B cell (primary cell): ENCODE data around the gene KRTAP21-1. TPM values are rescaled to one million over a fixed set of nuclear protein-coding genes. Genes with fewer than 3 reads are reported as not detected.

Experiments used
- ATAC-seq: fragments of 200-7000 bp; cut with Tn5 transposase; one replicate; pipeline ENCODE4 v1.10.0; 2021; ENCODE audit warnings: low read depth, mild to moderate bottlenecking, moderate number of reproducible peaks, moderate library complexity
- CTCF ChIA-PET: fragments of 350-600 bp; sonication (Branson Sonifier 250); formaldehyde crosslinking; loops from one replicate; lab custom pipeline; 2021; ENCODE audit warnings: antibody characterized with exemption, inconsistent platforms; lab: Charles Lee
- POLR2A ChIA-PET: fragments of 350-600 bp; sonication (Branson Sonifier 250); formaldehyde crosslinking; loops from one replicate; lab custom pipeline; 2021; ENCODE audit warnings: antibody characterized with exemption; lab: Charles Lee
- DNase-seq: peaks from one replicate; pipeline ENCODE4 v3.0.0; 2013
- H2AFZ ChIP-seq: 2 replicates; pipeline ENCODE4 v1.6.1; 2012; ENCODE audit warnings: mild to moderate bottlenecking, low read depth, low read length; ENCODE audit not compliant: insufficient read depth, poor library complexity, severe bottlenecking
- H3K27ac ChIP-seq, 2 donors: 1 replicate in 1 of 2; 2 replicates in 1 of 2; pipeline ENCODE4 v1.5.1; 2012 to 2013; ENCODE audit warnings: low read length in 2 of 2, mild to moderate bottlenecking in 2 of 2, moderate library complexity in 1 of 2
- H3K27me3 ChIP-seq, 4 experiments: fragments of 200-600 bp in 1 of 4; sonication (generic) in 1 of 4; replicated peaks in 1 of 4; 1 replicate in 2 of 4; 2 replicates in 2 of 4; pipeline versions ENCODE4 v1.6.1 to v1.7.0; 2013 to 2016; ENCODE audit warnings: low read length in 3 of 4, mild to moderate bottlenecking in 2 of 4, mixed read lengths in 1 of 4, moderate library complexity in 1 of 4; ENCODE audit not compliant: insufficient read depth in 4 of 4, control insufficient read depth in 3 of 4; ENCODE audit errors: control extremely low read depth in 1 of 4
- H3K36me3 ChIP-seq, 2 experiments: replicated peaks in 1 of 2; 1 replicate in 1 of 2; 2 replicates in 1 of 2; pipeline versions ENCODE4 v1.6.1 to v1.7.1; 2013; ENCODE audit warnings: low read length in 1 of 2; ENCODE audit not compliant: insufficient read depth in 2 of 2, control insufficient read depth in 1 of 2; ENCODE audit errors: control extremely low read depth in 1 of 2, extremely low read depth in 1 of 2
- H3K4me1 ChIP-seq, 2 donors: fragments of 200-600 bp in 1 of 2; sonication (generic) in 1 of 2; 1 replicate in 1 of 2; 2 replicates in 1 of 2; pipeline versions ENCODE4 v1.5.1 to v1.6.1; 2013 to 2017; ENCODE audit warnings: low read length in 2 of 2; ENCODE audit not compliant: control insufficient read depth in 2 of 2, insufficient read depth in 2 of 2
- H3K4me2 ChIP-seq: replicated peaks from 2 replicates; pipeline ENCODE3; 2012; ENCODE audit warnings: mild to moderate bottlenecking, low read depth, low read length; ENCODE audit not compliant: poor library complexity, severe bottlenecking
- H3K4me3 ChIP-seq, 5 experiments: fragments of 200-600 bp in 1 of 5; sonication (generic) in 1 of 5; 1 replicate in 3 of 5; 2 replicates in 2 of 5; pipeline versions ENCODE4 v1.5.1 to v1.7.0; 2011 to 2016; ENCODE audit warnings: low read length in 4 of 5, mild to moderate bottlenecking in 4 of 5, low read depth in 2 of 5, control low read depth in 1 of 5, moderate library complexity in 1 of 5; ENCODE audit not compliant: insufficient read depth in 1 of 5; ENCODE audit errors: control extremely low read depth in 1 of 5, extremely low read depth in 1 of 5
- H3K79me2 ChIP-seq: fragments of 200-600 bp; sonication (generic); one replicate; pipeline ENCODE4 v1.6.0; 2016; ENCODE audit warnings: low read length; ENCODE audit not compliant: control insufficient read depth, insufficient read depth
- H3K9ac ChIP-seq: fragments of 200-600 bp; sonication (generic); 2 replicates; pipeline ENCODE4 v1.6.1; 2017; ENCODE audit warnings: mild to moderate bottlenecking, low read length, moderate library complexity
- H3K9me3 ChIP-seq, 3 donors: one replicate each; pipeline versions ENCODE4 v1.6.1 to v1.7.1; 2013; ENCODE audit warnings: low read length in 2 of 3; ENCODE audit not compliant: control insufficient read depth in 2 of 3, insufficient read depth in 1 of 3; ENCODE audit errors: control extremely low read depth in 1 of 3
- H4K20me1 ChIP-seq: 2 replicates; pipeline ENCODE4 v1.6.0; 2012; ENCODE audit warnings: mild to moderate bottlenecking, low read length; ENCODE audit not compliant: insufficient read depth, control insufficient read depth, poor library complexity, severe bottlenecking
- H3K27ac Mint-ChIP-seq: one replicate; pipeline ENCODE4 v1.8.0; 2021; ENCODE audit warnings: mixed read lengths
- H3K27me3 Mint-ChIP-seq: one replicate; pipeline ENCODE4 v1.8.0; 2021; ENCODE audit warnings: mixed read lengths
- H3K4me1 Mint-ChIP-seq: one replicate; pipeline ENCODE4 v1.8.0; 2021; ENCODE audit warnings: mixed read lengths
- H3K4me3 Mint-ChIP-seq: one replicate; pipeline ENCODE4 v1.8.0; 2021; ENCODE audit warnings: mixed read lengths
- H3K9me3 Mint-ChIP-seq: one replicate; pipeline ENCODE4 v1.8.0; 2022; ENCODE audit warnings: mixed read lengths; ENCODE audit not compliant: insufficient read depth
- EZH2 ChIP-seq: IDR thresholded peaks from 2 replicates; pipeline ENCODE4 v1.6.1; 2012; ENCODE audit warnings: borderline replicate concordance, low read depth, mild to moderate bottlenecking, moderate library complexity, low read length; ENCODE audit not compliant: insufficient read depth, poor library complexity, severe bottlenecking
- WGBS: methylation state at CpG from one replicate; pipeline ENCODE4 v1.1.5; 2013; ENCODE audit warnings: missing lambda C conversion rate; ENCODE audit not compliant: insufficient coverage; 5-methylcytosine and 5-hydroxymethylcytosine counted together
- intact Hi-C: fragments of 100-400 bp; cut with micrococcal nuclease; formaldehyde crosslinking; loops from one replicate; pipeline ENCODE4 v1.10.0; 2022
- polyA plus RNA-seq: library from polyadenylated mRNA; depleted of rRNA; stranded (reverse); fragments of >200 nt; gene quantifications from 2 replicates; pipeline ENCODE4 v1.2.3, GENCODE V29; 2012
- total RNA-seq, 2 donors: library from RNA; stranded (reverse); fragments of 120-200 nt in 1 of 2; gene quantifications; 1 replicate in 1 of 2; 2 replicates in 1 of 2; pipeline versions ENCODE4 v1.2.3 to v1.2.4, GENCODE V29; 2013 to 2022
- TF ChIP-seq, protein P1 (sequence below): fragments of 200-600 bp; IDR thresholded peaks from one replicate; pipeline ENCODE4 v1.8.0; 2022; ENCODE audit warnings: antibody characterized with exemption, mild to moderate bottlenecking

KRTAP21-1 gene
- total and polyA plus RNA-seq, 2 donors (not counting 1 experiment from before 2014, with no cell fraction given): not detected

DNA sequence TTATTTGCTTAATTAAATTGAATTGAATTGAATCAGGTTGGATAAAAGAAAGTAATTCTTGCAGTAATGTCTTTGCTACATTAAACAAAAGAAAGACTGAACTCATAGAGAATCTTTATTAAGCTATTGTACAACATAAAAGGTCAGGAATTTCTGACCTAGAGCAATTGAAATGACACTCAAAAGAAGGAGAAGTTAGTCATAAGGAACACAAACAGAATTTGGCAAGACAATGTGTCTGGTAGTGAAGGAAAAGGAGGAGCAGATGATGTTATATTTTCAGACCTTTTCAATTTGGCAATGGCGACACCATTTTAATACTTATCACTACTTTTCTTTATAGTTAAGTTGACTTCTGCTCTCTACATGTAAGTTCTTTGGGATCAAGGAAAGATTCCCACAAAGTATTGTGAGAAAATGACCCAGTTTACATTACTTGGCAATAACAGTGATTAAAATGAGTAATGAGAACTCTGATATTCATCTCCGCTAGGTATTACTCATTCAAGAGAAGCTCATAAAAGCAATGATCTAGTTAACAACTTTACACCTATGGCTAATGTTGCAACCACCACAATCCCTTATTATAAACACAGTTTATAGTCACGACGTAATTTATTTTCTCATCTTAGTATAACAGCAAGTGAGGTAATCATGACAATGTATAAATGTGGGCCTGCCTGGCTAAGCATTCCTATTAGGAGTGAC is 14.7 kb upstream of the KRTAP21-1 start:
- Histone ChIP-seq H4K20me1 (no peaks in the 10 kb centered on the region), H3K79me2 (no peaks in the 10 kb centered on the region), H2AFZ (no peak overlapping the region), H3K9ac (no peak overlapping the region), H3K4me1 (no peaks in the 10 kb centered on the region), H3K4me3 (no peak overlapping the region), H3K9me3 (no peaks in the 10 kb centered on the region), H3K27me3 (no peaks in the 10 kb centered on the region), H3K27ac (no peak overlapping the region), H3K4me2 (no peak overlapping the region), H3K36me3 (no peaks in the 10 kb centered on the region)
- Mint-ChIP-seq H3K9me3 (no peaks in the 10 kb centered on the region), H3K4me1 (no peaks in the 10 kb centered on the region), H3K4me3 (no peak overlapping the region), H3K27me3 (no peaks in the 10 kb centered on the region), H3K27ac (no peak overlapping the region)
- no peak for TF ChIP-seq EZH2
- TF ChIP-seq, protein P1, sequence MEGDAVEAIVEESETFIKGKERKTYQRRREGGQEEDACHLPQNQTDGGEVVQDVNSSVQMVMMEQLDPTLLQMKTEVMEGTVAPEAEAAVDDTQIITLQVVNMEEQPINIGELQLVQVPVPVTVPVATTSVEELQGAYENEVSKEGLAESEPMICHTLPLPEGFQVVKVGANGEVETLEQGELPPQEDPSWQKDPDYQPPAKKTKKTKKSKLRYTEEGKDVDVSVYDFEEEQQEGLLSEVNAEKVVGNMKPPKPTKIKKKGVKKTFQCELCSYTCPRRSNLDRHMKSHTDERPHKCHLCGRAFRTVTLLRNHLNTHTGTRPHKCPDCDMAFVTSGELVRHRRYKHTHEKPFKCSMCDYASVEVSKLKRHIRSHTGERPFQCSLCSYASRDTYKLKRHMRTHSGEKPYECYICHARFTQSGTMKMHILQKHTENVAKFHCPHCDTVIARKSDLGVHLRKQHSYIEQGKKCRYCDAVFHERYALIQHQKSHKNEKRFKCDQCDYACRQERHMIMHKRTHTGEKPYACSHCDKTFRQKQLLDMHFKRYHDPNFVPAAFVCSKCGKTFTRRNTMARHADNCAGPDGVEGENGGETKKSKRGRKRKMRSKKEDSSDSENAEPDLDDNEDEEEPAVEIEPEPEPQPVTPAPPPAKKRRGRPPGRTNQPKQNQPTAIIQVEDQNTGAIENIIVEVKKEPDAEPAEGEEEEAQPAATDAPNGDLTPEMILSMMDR: no peak
- WGBS: no CpG with 5 or more reads among the region's 4 CpGs
- intact Hi-C loops: no loop called here
- ATAC-seq (no peak), DNase-seq (no peak)
- POLR2A ChIA-PET: no interaction called here
- CTCF ChIA-PET: no interaction called here

DNA sequence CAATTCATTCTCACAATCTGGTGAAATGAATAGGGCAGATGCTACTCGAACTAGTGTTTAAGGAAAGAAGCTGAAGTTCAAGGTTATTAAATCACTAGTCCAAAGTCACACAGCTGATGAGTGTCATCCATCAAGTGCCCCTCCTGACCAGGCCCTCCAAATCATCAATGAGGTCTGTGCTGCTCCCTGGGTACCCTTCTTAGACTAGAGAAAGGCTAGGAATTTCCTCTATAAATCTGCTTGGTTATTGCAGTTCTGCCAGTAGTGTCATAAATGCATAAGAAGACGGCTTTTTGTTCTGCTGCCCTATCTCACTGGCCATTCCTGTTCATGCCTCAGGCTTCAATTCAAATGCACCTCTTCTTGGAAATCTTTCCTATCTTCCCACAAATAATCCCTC is 5.5 kb upstream of the KRTAP21-1 start:
- ATAC-seq: no peak
- no peak overlapping the region for H3K27ac Mint-ChIP-seq
- POLR2A ChIA-PET: no interaction called here

More for the DNA sequence above, 5.5 kb upstream of the KRTAP21-1 start:
- Histone ChIP-seq H3K4me3 (no peak overlapping the region), H3K27me3 (no peaks in the 10 kb centered on the region), H3K9ac (no peak overlapping the region), H3K27ac (no peak overlapping the region), H3K36me3 (no peaks in the 10 kb centered on the region), H4K20me1 (no peaks in the 10 kb centered on the region), H3K9me3 (no peaks in the 10 kb centered on the region), H3K4me2 (no peak overlapping the region), H3K4me1 (no peaks in the 10 kb centered on the region), H2AFZ (no peak overlapping the region), H3K79me2 (no peaks in the 10 kb centered on the region)
- Mint-ChIP-seq H3K4me1 (no peaks in the 10 kb centered on the region), H3K27me3 (no peaks in the 10 kb centered on the region), H3K4me3 (no peak overlapping the region), H3K9me3 (peaks cover 3% of the 10 kb centered on the region)
- intact Hi-C loops: no loop called here
- CTCF ChIA-PET: no interaction called here
- no peak for TF ChIP-seq EZH2
- TF ChIP-seq, protein P1: no peak
- no CpG with 5 or more reads among the region's 2 CpGs for WGBS
- no peak for DNase-seq
